Spleen (tissue), 11 donors: ENCODE measurements around the gene TMEM178B. TPM values are rescaled to one million over a fixed set of nuclear protein-coding genes. Genes with fewer than 3 reads are reported as not detected.

ENCODE experiments used
- DNase-seq: peaks from one replicate; pipeline ENCODE4 v3.0.0-alpha.2; 2020
- H3K27ac ChIP-seq, 8 donors: fragments of 200-600 bp; sonication (generic) in 7 of 8; 1 replicate in 4 of 8; 2 replicates in 4 of 8; pipeline versions ENCODE4 v1.5.0 to v1.8.0; 2016 to 2021; ENCODE audit warnings: inconsistent platforms in 4 of 8, mild to moderate bottlenecking in 4 of 8, moderate library complexity in 1 of 8
- H3K27me3 ChIP-seq, 7 donors: fragments of 200-600 bp; sonication (generic) in 6 of 7; replicated peaks in 1 of 7; 1 replicate in 4 of 7; 2 replicates in 3 of 7; pipeline versions ENCODE4 v1.5.0 to v1.8.0; 2016 to 2021; ENCODE audit warnings: inconsistent platforms in 3 of 7, mild to moderate bottlenecking in 1 of 7
- H3K36me3 ChIP-seq, 6 donors: fragments of 200-600 bp; sonication (generic) in 5 of 6; 1 replicate in 4 of 6; 2 replicates in 2 of 6; pipeline versions ENCODE4 v1.5.0 to v1.8.0; 2016 to 2021; ENCODE audit warnings: inconsistent platforms in 2 of 6
- H3K4me1 ChIP-seq, 6 donors: fragments of 200-600 bp; sonication (generic) in 5 of 6; 1 replicate in 3 of 6; 2 replicates in 3 of 6; pipeline versions ENCODE4 v1.5.0 to v1.8.0; 2016 to 2021; ENCODE audit warnings: inconsistent platforms in 3 of 6
- H3K4me3 ChIP-seq, 8 donors: fragments of 200-600 bp; sonication (generic) in 7 of 8; 1 replicate in 4 of 8; 2 replicates in 4 of 8; pipeline versions ENCODE4 v1.5.0 to v1.8.0; 2016 to 2021; ENCODE audit warnings: inconsistent platforms in 4 of 8, mild to moderate bottlenecking in 4 of 8, moderate library complexity in 2 of 8
- H3K9me3 ChIP-seq, 8 donors: fragments of 200-600 bp; sonication (generic) in 7 of 8; 1 replicate in 4 of 8; 2 replicates in 4 of 8; pipeline versions ENCODE4 v1.5.0 to v1.8.0; 2016 to 2021; ENCODE audit warnings: inconsistent platforms in 4 of 8
- CTCF ChIP-seq, 11 experiments: fragments of 200-600 bp in 7 of 11; fragments of 450-650 bp in 4 of 11; sonication (generic) in 4 of 11; IDR thresholded peaks in 8 of 11; conservative IDR thresholded peaks in 3 of 11; 1 replicate in 7 of 11; 2 replicates in 4 of 11; pipeline versions ENCODE4 v1.4.0 to v1.8.0; 2016 to 2021; ENCODE audit warnings: antibody characterized with exemption in 11 of 11, inconsistent platforms in 4 of 11, mild to moderate bottlenecking in 1 of 11
- POLR2A ChIP-seq, 3 donors: fragments of 450-650 bp; IDR thresholded peaks; one replicate each; pipeline ENCODE4 v1.5.1; 2017; ENCODE audit warnings: antibody characterized with exemption in 3 of 3, mild to moderate bottlenecking in 1 of 3
- POLR2AphosphoS5 ChIP-seq, 3 donors: sonication (generic); formaldehyde crosslinking; IDR thresholded peaks; one replicate each; pipeline ENCODE4 v1.5.1; 2017; ENCODE audit warnings: antibody characterized with exemption in 3 of 3
- WGBS, 5 donors: extraction: QIAGEN DNeasy Blood & Tissue Kit in 3 of 5; methylation state at CpG; one replicate each; pipeline versions ENCODE4 v1.1.5 to v1.1.7; 2013 to 2018; 5-methylcytosine and 5-hydroxymethylcytosine counted together
- intact Hi-C: fragments of 100-400 bp; cut with DNase I; formaldehyde crosslinking; loops from one replicate; pipeline ENCODE4 v1.15.0; 2023; ENCODE audit warnings: low total_unique reads
- polyA plus RNA-seq, 3 donors: library from polyadenylated mRNA; stranded (reverse); fragments of 200-250 nt; gene quantifications; one replicate each; pipeline ENCODE4 v1.2.1, GENCODE V29; 2013
- total RNA-seq, 7 donors: library from RNA; depleted of rRNA in 3 of 7; stranded (reverse); fragments of >200 nt in 3 of 7; fragmentation: NEBNext Ultra II Directional in 4 of 7; extraction: Animal tissue kit (Norgen Biotek cat#: 25700) in 4 of 7; gene quantifications; one replicate each; pipeline versions ENCODE4 v1.1.0 to v1.2.1, GENCODE V29; 2016 to 2021
- donor health status: healthy with polysubstance abuse.
- donor health status: DM: no; HTN: no; CAD: no; lungs with moderate emphysema.
- donor health status: DM: no; HTN: no; CAD: no.
- donor health status: Bipolar disorder and iron deficiency.
- donor health status: healthy.
- donor health status: DM: no; HTN: no; CAD: no.
- donor health status: DM: yes; HTN: yes; CAD: no.

Gene TMEM178B
- total and polyA plus RNA-seq, 10 donors, result 0.35 to 5.5 (median 1.3) TPM

GRCh38 chr7:141495057-141495456 is 421.2 kb downstream of the TMEM178B start:
- no peak for DNase-seq
- Histone ChIP-seq H3K27me3 (peaks cover 0 to 7% (median 0%) of the 10 kb centered on the region in 7 donors), H3K4me1 (no peaks in the 10 kb centered on the region), H3K36me3 (no peaks in the 10 kb centered on the region), H3K4me3 (no peak overlapping the region), H3K9me3 (no peaks in the 10 kb centered on the region), H3K27ac (no peak overlapping the region)
- WGBS, 5 donors, result 67 to 100% (median 87%) methylated on average over 1 of the region's 1 CpG
- TF ChIP-seq POLR2AphosphoS5 (IDR thresholded peaks at IDR 0.05) (no peak), CTCF (IDR thresholded peaks at IDR 0.05 in 8 of 11, conservative IDR thresholded peaks at IDR 0.05 in 3 of 11) (no peak), POLR2A (IDR thresholded peaks at IDR 0.05) (no peak)
- intact Hi-C loops, result no loop called here

GRCh38 chr7:141497391-141497790 is 423.5 kb downstream of the TMEM178B start:
- peaks cover 0 to 10% (median 0%) of the 10 kb centered on the region in 7 donors for H3K27me3 ChIP-seq
- H3K4me3 ChIP-seq, result no peak overlapping the region
- no peaks in the 10 kb centered on the region for H3K4me1 ChIP-seq
- no peak for DNase-seq
- intact Hi-C loops, result no loop called here
- no peaks in the 10 kb centered on the region for H3K36me3 ChIP-seq
- no peak overlapping the region for H3K27ac ChIP-seq
- WGBS, 5 donors, result 71 to 84% (median 78%) methylated on average over 5 of the region's 5 CpGs
- no peaks in the 10 kb centered on the region for H3K9me3 ChIP-seq
- TF ChIP-seq POLR2A (IDR thresholded peaks at IDR 0.05) (no peak), CTCF (IDR thresholded peaks at IDR 0.05 in 8 of 11, conservative IDR thresholded peaks at IDR 0.05 in 3 of 11) (no peak), POLR2AphosphoS5 (IDR thresholded peaks at IDR 0.05) (no peak)

- Histone ChIP-seq H3K4me1 (no peaks in the 10 kb centered on the region), H3K9me3 (no peaks in the 10 kb centered on the region), H3K4me3 (no peak overlapping the region), H3K27me3 (peaks cover 0 to 4% (median 0%) of the 10 kb centered on the region in 7 donors), H3K27ac (no peak overlapping the region), H3K36me3 (no peaks in the 10 kb centered on the region)
- intact Hi-C loops, result no loop called here
- 79 to 93% (median 82%) methylated on average over 3 of the region's 3 CpGs for WGBS, 5 donors
- TF ChIP-seq CTCF (IDR thresholded peaks at IDR 0.05 in 8 of 11, conservative IDR thresholded peaks at IDR 0.05 in 3 of 11), result no peak
- TF ChIP-seq POLR2AphosphoS5 (IDR thresholded peaks at IDR 0.05), result no peak
- no peak for TF ChIP-seq POLR2A (IDR thresholded peaks at IDR 0.05)
- DNase-seq, result no peak
Measured at GRCh38 chr7:141500608-141501007, 426.7 kb downstream of the TMEM178B start.

GRCh38 chr7:141501451-141501850 is 427.6 kb downstream of the TMEM178B start:
- Histone ChIP-seq H3K4me1 (no peaks in the 10 kb centered on the region), H3K27me3 (peaks cover 0 to 4% (median 0%) of the 10 kb centered on the region in 7 donors), H3K36me3 (no peaks in the 10 kb centered on the region), H3K9me3 (no peaks in the 10 kb centered on the region), H3K27ac (no peak overlapping the region), H3K4me3 (no peak overlapping the region)
- intact Hi-C loops, result no loop called here
- DNase-seq, result no peak
- 83 to 98% (median 86%) methylated on average over 2 of the region's 2 CpGs for WGBS, 5 donors
- TF ChIP-seq POLR2AphosphoS5 (IDR thresholded peaks at IDR 0.05), result no peak
- TF ChIP-seq CTCF (IDR thresholded peaks at IDR 0.05 in 8 of 11, conservative IDR thresholded peaks at IDR 0.05 in 3 of 11), result no peak
- TF ChIP-seq POLR2A (IDR thresholded peaks at IDR 0.05), result no peak
